Left renal pelvis (tissue), 4 donors: ENCODE results near the gene GALNT6. TPM values are rescaled to one million over a fixed set of nuclear protein-coding genes. Genes with fewer than 3 reads are reported as not detected.

Experiments used
- DNase-seq, 4 donors: peaks; one replicate each; pipeline ENCODE4 v3.0.0-alpha.2; 2013; ENCODE audit warnings: low read depth in 4 of 4, low spot score in 3 of 4
- polyA plus RNA-seq, 4 donors: library from polyadenylated mRNA; unstranded; fragments of 120-200 nt; gene quantifications; one replicate each; pipeline ENCODE4 v1.2.1, GENCODE V29; 2013; ENCODE audit not compliant: insufficient read length in 4 of 4

Gene GALNT6
- polyA plus RNA-seq, 4 donors = 1.4 to 7.5 (median 5.6) TPM

DNA sequence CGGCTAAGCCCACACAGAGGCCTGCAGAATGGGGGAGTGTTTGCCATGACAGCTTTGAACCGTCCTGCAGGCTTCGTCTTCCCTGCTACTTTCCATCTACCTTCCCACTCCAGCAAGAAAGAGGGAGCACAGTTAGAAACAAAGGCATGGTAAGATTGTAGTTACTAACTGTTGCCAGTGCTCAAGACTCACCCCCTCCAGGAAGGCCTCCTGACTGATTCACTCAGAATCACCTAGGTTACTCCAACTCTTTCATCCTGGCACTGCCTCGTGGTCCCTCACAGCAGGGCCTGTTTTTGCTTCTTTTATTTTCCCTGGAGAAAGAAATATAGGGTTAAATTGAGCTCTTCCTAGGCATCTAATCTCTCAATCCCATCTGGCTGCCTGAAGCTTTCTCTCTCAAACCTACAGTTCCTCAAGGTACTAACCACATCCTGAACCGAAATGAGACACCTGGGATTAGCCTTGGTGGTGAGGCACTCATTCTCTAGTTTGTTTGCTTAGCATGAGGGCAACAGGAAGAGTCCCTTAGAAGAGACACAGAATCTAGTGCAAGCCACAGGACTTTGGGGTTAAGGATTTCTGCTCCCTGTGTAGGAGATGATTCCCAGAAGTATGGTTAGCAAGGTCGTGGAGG is 7.8 kb downstream of the GALNT6 start:
- DNase-seq = no peak

GRCh38 chr12:51382173-51382572 is 9.0 kb downstream of the GALNT6 start:
- no peak for DNase-seq

DNA sequence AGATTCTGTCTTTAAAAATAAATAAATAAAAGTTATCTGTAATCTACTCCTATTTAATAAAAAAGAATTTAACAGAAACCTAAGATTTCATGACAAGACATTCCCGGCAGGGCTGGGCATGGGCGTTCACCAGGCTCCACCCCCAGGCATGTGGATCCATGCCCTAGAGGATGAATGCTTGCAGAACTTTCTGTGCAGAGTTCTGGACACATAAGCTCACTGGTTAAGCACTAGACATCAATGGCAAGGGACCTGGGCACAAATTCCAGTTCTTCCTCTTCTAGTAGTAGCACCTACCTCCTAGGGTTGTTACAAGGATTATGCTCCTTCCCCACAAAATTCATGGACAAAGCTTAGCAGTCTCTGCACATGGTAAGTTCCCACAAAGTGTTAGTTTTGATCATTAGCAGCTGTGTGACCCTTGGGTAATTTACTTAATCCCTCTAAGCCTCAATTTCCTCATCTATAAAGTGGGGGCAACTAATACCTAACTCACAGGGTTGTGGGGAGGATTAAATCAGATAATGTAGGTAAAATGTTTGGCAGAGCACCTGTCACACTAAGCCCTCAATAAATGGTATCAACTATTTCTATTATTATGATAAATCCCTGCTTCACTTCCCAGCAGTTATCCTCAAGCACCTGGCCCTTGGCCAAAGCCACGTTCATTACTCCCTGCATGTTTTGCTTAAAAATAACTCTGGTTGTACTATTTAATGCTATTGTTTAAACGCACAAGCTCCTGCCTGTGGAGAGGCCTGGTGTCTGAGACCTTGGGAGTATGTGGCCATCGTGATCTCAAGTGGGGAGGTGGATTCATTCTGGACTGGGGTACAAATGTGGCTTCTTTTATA is 9.8 kb downstream of the GALNT6 start:
- no peak for DNase-seq

DNA sequence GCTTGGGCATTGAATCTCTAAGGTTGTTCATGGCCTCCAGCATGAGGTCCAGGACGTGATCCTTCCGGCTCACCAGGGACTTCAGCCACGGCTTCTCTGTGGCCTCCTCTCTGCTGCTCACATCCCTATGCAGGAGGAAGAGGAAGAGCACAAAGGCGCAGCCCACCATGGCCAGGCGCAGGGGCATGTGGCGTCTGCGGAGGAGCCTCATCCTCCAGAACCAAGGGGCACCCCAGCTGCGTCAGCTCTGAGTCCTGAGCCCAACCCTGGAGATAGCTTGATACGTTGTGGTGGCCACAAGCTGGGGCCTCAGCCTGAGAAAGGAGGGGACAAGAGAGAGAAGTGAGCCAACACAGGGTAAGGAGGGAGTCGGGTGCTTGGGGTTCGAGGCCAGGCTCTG is 11.6 kb downstream of the GALNT6 start:
- DNase-seq = no peak

GRCh38 chr12:51378749-51379148 is 12.5 kb downstream of the GALNT6 start:
- no peak for DNase-seq

- no peak for DNase-seq
Measured at GRCh38 chr12:51377099-51377984, 13.9 kb downstream of the GALNT6 start.

GRCh38 chr12:51374856-51375255 is 16.4 kb downstream of the GALNT6 start:
- no peak for DNase-seq

GRCh38 chr12:51374361-51374760 is 16.8 kb downstream of the GALNT6 start:
- DNase-seq = no peak

GRCh38 chr12:51373187-51373586 is 18.0 kb downstream of the GALNT6 start:
- no peak for DNase-seq

DNA sequence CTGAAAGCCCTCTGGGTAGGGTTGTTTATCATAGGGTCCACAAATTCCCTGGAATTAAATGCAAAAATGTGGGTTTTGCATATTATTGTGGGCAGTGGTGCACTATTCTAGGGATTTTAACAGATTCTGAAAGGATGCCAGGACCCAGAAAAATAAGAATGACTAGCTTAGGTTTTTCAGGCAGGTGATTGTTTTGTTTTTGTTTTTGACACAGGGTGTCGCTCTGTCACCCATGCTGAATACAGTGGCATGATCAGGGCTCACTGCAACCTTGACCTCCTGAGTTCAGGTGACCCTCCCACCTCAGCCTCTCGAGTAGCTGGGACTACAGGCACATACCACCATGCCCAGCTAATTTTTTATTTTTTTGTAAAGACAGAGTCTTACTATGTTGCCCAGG is 19.2 kb downstream of the GALNT6 start:
- no peak for DNase-seq

GRCh38 chr12:51371295-51371953 is 19.8 kb downstream of the GALNT6 start:
- peak; percentile 63 to 87 (median 72) for DNase-seq

- DNase-seq = no peak
Measured at GRCh38 chr12:51370667-51371066, 20.5 kb downstream of the GALNT6 start.

GRCh38 chr12:51369581-51369980 is 21.6 kb downstream of the GALNT6 start:
- no peak for DNase-seq

GRCh38 chr12:51368640-51369517 is 22.3 kb downstream of the GALNT6 start:
- no peak for DNase-seq

DNA sequence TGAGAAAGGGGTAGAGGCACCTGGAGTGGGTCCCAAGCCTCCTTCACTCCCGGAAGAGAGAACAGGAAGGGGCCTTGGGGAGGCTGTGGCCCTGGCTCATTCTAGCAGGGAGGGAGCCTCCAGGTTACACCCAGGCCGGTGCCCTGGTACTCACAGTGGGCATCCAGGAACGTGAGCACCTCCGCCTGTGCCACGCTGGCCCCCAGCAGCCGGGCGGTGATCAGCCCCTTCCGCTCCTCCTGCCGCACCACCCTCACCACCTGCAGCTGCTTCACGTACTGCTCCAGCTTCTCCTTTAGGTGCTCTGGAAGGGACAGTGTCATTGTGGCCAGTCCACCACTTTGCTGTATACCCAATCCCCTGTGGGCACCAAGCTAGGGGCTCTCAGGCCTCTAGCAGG is 25.9 kb downstream of the GALNT6 start:
- DNase-seq = no peak

- DNase-seq = no peak
Measured at GRCh38 chr12:51364001-51364400, 27.2 kb downstream of the GALNT6 start.

DNA sequence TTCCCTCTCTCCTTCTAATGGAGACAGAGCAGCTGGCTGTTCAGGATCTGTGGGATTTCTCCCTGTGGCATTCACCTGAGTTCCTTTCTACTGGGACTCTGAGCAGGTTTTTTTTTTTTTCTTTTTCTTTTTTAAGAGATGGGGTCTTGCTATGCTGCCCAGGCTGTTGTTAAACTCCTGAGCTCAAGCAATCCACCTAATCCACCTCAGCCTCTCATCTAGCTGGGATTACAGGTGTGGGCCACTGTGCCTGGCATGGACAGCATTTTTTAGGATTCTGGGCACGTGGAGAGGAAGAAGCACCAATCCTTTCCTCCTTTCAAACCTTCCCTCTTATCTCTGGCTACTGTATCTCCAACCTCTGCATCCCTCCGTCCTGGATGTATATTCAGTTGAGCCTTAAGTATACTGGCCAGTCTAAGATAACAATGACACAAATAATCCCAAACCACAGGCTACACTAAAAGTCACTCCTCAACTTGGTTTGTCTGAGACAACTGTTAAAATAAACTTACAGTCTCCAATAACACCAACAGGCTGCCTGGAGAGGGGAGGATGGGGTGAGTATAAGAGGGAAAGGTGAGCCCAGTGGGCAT is 28.4 kb downstream of the GALNT6 start:
- no peak for DNase-seq

DNA sequence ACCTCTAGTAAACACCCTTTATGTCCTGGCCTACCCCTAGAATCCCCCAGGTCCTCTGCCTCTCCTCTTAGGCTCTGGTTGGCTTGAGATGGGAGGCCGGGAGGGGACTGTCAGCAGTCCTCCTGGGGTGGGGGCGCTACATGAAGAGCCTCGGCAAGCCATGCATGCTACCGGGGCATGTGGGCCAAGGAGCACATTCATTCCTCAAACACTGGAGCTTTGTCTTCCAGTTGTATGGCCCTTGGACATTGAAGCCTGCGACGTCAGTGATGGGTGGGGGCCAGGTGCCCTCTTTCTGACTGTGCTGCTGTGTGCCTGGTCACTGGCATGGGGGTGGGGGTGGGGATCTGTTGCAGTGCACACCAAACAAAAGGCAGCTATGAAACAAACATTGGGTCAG is 28.9 kb downstream of the GALNT6 start:
- no peak for DNase-seq
